Erythroblast (primary cell): Measurements from ENCODE around the gene PLB1.

Source experiments
- GATA1 ChIP-seq: IDR thresholded peaks from 2 replicates; pipeline ENCODE4 v1.6.1; 2011; ENCODE audit warnings: low read depth, mild to moderate bottlenecking, control low read depth, low read length, moderate library complexity
- POLR2A ChIP-seq: IDR thresholded peaks from 2 replicates; pipeline ENCODE4 v1.6.1; 2011; ENCODE audit warnings: mild to moderate bottlenecking, low read length

DNA sequence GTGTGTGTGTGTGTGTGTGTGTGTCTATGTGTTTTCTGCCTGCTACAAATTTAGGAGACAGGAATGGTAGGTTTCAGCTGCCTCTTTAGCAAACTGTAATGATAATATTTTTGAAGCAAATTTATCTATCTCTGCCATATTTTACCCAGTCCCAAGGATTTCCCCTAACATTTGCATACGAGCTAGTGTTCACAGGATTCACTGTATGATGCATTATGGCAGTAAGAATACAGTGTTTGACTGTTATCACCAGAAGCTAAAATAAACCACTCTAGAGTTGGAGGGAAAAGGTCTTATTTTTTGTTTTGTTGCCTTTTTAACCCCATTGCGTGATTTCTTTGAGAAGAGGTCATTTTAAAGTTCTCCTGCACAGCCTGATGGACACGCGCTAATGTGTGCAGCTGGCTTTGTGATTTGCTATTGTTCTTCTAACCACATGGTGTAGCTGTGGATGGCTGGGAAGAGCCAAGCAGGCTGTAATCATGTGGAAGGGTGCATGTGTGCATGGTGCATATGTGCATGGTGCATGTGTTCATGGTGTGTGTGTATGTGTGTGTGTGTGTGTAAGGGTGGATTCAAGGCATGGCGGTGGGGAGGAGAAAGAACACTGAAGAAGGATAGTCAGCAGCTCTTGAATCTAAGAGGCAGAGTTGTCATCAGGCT, 62.4 kb downstream of the PLB1 start:
- TF ChIP-seq POLR2A: no peak
- TF ChIP-seq GATA1: no peak
